ENCODE data around the gene BCAR1.
A peak's percentile ranks its signal among the peaks of the same experiment; 100 is the strongest.
"Not testable (repeated sequence)": the region's sequence is repeated elsewhere in the genome, so short reads cannot be mapped to it uniquely, and the experiment has no call there.

The BCAR1 gene

DNA sequence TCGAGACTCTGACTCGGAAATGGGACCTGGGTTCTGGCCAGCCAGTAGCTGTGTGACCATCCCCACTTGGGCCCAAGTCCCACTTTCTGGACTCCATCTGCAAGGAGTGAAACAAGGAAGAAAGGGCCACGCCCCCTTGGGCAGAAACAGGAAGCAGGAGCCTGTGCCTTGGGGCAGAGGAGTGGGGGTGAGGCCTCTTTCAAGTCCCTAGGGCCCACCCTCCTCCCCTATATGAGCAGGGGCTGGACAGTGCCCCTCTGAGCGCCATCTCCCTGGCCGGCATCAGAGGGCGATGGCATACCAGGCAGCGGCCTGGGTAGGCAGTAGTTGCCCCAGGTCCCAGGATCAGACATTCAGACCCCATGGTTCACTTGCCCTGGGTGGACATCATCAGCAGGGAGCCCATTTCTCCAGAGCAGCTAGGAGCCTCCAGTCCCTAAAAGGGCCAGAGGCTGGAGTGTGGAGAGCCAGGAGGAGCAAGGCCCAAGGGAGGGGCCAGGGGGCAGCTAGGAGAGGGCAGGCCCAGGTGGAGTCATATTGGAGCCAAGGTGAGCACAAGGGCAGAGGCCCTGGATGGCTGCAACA lies 7.1 kb downstream of the BCAR1 start:
- in situ Hi-C loops (cut with HindIII; ENCODE audit: low sequenced_read_pairs) = loop anchor here (25.0 kb wide), 1 partner anchor 143 kb away; no protein-coding TSS in a partner anchor
- DNase-seq (ENCODE audit: low read depth) = no peak
- H3K4me3 ChIP-seq (ENCODE audit: low read depth, low read length) = no peak overlapping the region
- TF ChIP-seq CTCF (IDR thresholded peaks at IDR 0.05; ENCODE audit: low read depth, low read length, missing control alignments) = no peak

- no peak for TF ChIP-seq CTCF (IDR thresholded peaks at IDR 0.05; ENCODE audit: low read depth, low read length, missing control alignments)
- no peak for DNase-seq (ENCODE audit: low read depth)
- in situ Hi-C loops (cut with HindIII; ENCODE audit: low sequenced_read_pairs) = loop anchor here (25.0 kb wide), 1 partner anchor 144 kb away; no protein-coding TSS in a partner anchor
- no peak overlapping the region for H3K4me3 ChIP-seq (ENCODE audit: low read depth, low read length)
Observed at GRCh38 chr16:75243667-75244224, 7.7 kb downstream of the BCAR1 start.

- in situ Hi-C loops (cut with HindIII; ENCODE audit: low sequenced_read_pairs) = loop anchor here (25.0 kb wide), 1 partner anchor 145 kb away; no protein-coding TSS in a partner anchor
- not testable (repeated sequence) for DNase-seq (ENCODE audit: low read depth)
Observed at GRCh38 chr16:75242436-75243078, 8.9 kb downstream of the BCAR1 start.

GRCh38 chr16:75241955-75242354 lies 9.5 kb downstream of the BCAR1 start:
- TF ChIP-seq CTCF (IDR thresholded peaks at IDR 0.05; ENCODE audit: low read depth, low read length, missing control alignments) = no peak
- H3K4me3 ChIP-seq (ENCODE audit: low read depth, low read length) = no peak overlapping the region
- DNase-seq (ENCODE audit: low read depth) = no peak
- in situ Hi-C loops (cut with HindIII; ENCODE audit: low sequenced_read_pairs) = loop anchor here (25.0 kb wide), 1 partner anchor 145 kb away; no protein-coding TSS in a partner anchor

More at GRCh38 chr16:75242436-75243078, 8.9 kb downstream of the BCAR1 start:
- not testable (repeated sequence) for H3K4me3 ChIP-seq (ENCODE audit: low read depth, low read length)

- in situ Hi-C loops (cut with HindIII; ENCODE audit: low sequenced_read_pairs) = loop anchor here (25.0 kb wide), 1 partner anchor 146 kb away; no protein-coding TSS in a partner anchor
Observed at GRCh38 chr16:75241412-75241811, 10.0 kb downstream of the BCAR1 start.

GRCh38 chr16:75240633-75241032 lies 10.8 kb downstream of the BCAR1 start:
- in situ Hi-C loops (cut with HindIII; ENCODE audit: low sequenced_read_pairs) = loop anchor here (25.0 kb wide), 1 partner anchor 147 kb away; no protein-coding TSS in a partner anchor
- peak; percentile 24 for TF ChIP-seq CTCF (IDR thresholded peaks at IDR 0.05; ENCODE audit: low read depth, low read length, missing control alignments)
- DNase-seq (ENCODE audit: low read depth); H3K4me3 ChIP-seq (ENCODE audit: low read depth, low read length): not testable (repeated sequence)

More at GRCh38 chr16:75241412-75241811, 10.0 kb downstream of the BCAR1 start:
- no peak for TF ChIP-seq CTCF (IDR thresholded peaks at IDR 0.05; ENCODE audit: low read depth, low read length, missing control alignments)
- no peak for DNase-seq (ENCODE audit: low read depth)
- H3K4me3 ChIP-seq (ENCODE audit: low read depth, low read length) = no peak overlapping the region
